ENCODE data around the gene PLAC1.
A peak's percentile ranks its signal among the peaks of the same experiment; 100 is the strongest.

The PLAC1 gene

DNA sequence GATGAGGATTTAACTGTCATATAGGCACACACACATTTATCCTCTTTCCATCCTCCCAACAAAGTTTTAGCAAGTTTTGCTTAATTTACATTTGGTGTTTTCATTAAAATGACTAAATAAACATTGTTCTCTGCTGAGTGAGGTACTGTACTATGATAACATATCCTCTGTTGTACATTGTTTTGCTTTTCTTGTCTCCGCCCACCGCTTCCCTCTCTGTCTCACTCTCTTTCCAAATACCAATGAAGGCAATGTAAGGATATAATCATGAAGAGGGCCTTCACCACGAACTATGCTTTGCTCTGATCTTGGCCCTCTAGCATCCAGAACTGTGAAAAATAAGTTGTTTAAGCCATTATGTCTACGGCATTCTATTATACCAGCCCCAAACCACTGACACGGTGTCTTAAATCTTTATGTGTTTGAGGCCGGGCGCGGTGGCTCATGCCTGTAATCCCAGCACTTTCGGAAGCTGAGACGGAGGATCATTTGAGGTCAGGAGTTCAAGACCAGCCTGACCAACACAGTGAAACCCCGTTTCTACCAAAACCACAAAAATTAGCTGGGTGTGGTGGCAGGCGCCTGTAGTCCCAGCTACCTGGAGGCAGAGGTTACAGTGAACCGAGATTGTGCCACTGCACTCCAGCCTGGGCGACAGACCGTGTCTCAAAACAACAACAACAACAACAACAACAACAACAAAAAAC lies 133.0 kb downstream of the PLAC1 start:
- Histone ChIP-seq H3K4me3 (ENCODE audit: control insufficient read depth in 1 of 7, extremely low read depth in 1 of 7, insufficient read depth in 4 of 7, low read depth in 2 of 7, low read length in 6 of 7) (no peak overlapping the region), H3K27me3 (replicated peaks in 2 of 5; ENCODE audit: control insufficient read depth in 4 of 5, insufficient read depth in 5 of 5, low read length in 4 of 5) (no peaks in the 10 kb centered on the region), H3K27ac (ENCODE audit: insufficient read depth in 1 of 2, low read depth in 1 of 2, low read length in 2 of 2, poor library complexity in 1 of 2, severe bottlenecking in 2 of 2) (no peak overlapping the region), H3K9me3 (ENCODE audit: control extremely low read depth in 1 of 5, control insufficient read depth in 4 of 5, insufficient read depth in 2 of 5, low read depth in 1 of 5, low read length in 4 of 5) (no peaks in the 10 kb centered on the region), H3K36me3 (ENCODE audit: control insufficient read depth in 4 of 4, insufficient read depth in 4 of 4, low read length in 3 of 4) (no peaks in the 10 kb centered on the region), H3K4me1 (ENCODE audit: control extremely low read depth in 1 of 4, control insufficient read depth in 4 of 4, insufficient read depth in 4 of 4, low read length in 3 of 4) (peaks cover 0 to 9% (median 4%) of the 10 kb centered on the region in 4 experiments)
- DNase-seq: no peak
- CTCF ChIA-PET: interaction anchor here (0.6 kb wide), 1 partner anchor 262 kb away, joined by 4 read pairs; no protein-coding TSS in a partner anchor
- WGBS (ENCODE audit: insufficient coverage): 84% methylated on average over 8 of the region's 15 CpGs
- POLR2A ChIA-PET: no interaction called here

DNA sequence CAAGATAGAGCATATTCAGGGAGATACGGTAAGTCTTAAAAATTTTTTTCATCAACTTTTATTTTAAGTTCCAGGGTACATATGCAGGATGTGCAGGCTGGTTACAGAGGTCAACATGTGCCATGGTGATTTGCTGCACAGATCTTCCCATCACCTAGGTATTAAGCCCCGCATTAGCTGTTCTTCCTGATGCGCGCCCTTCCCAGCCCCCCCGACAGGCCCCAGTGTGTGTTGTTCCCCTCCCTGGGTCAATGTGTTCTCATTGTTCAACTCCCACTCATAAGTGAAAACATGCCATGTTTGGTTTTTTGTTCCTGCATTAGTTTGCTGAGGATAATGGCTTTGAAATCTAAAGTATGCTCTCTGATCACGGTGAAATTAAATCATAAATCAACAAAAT lies 134.1 kb downstream of the PLAC1 start:
- ChIA-PET CTCF (no interaction called here), POLR2A (no interaction called here)
- Histone ChIP-seq H3K27ac (ENCODE audit: insufficient read depth in 1 of 2, low read depth in 1 of 2, low read length in 2 of 2, poor library complexity in 1 of 2, severe bottlenecking in 2 of 2) (no peak overlapping the region), H3K4me1 (ENCODE audit: control extremely low read depth in 1 of 4, control insufficient read depth in 4 of 4, insufficient read depth in 4 of 4, low read length in 3 of 4) (peaks cover 0 to 9% (median 4%) of the 10 kb centered on the region in 4 experiments), H3K36me3 (ENCODE audit: control insufficient read depth in 4 of 4, insufficient read depth in 4 of 4, low read length in 3 of 4) (no peaks in the 10 kb centered on the region), H3K27me3 (replicated peaks in 2 of 5; ENCODE audit: control insufficient read depth in 4 of 5, insufficient read depth in 5 of 5, low read length in 4 of 5) (no peaks in the 10 kb centered on the region), H3K4me3 (ENCODE audit: control insufficient read depth in 1 of 7, extremely low read depth in 1 of 7, insufficient read depth in 4 of 7, low read depth in 2 of 7, low read length in 6 of 7) (no peak overlapping the region), H3K9me3 (ENCODE audit: control extremely low read depth in 1 of 5, control insufficient read depth in 4 of 5, insufficient read depth in 2 of 5, low read depth in 1 of 5, low read length in 4 of 5) (no peaks in the 10 kb centered on the region)
- no peak for DNase-seq
- 100% methylated on average over 4 of the region's 6 CpGs for WGBS (ENCODE audit: insufficient coverage)

DNA sequence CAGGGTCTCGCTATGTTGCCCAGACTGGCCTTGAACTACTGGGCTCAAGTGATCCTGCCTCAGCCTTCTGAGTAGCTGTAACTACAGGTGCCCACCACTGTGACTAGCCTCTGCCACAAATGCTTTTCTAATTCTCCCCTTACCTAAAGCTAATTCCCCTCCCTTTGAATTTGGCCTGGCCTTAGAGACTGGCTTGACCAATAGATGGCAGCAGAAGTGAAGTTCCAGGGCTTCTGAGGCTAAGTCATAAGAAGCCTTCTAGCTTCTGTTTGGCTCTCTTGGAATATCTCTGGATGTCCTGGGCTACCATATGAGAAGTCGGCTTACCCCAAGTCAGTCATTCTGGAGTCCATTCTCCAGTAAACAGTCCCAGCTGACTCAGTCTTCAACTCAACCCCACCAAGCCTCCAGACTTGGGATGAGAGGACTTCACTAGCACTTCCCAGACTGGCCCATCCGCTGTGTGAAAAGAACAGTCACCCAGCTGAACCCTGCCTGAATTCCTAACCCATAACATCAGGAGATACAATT lies 137.3 kb downstream of the PLAC1 start:
- WGBS (ENCODE audit: insufficient coverage): 67% methylated on average over 1 of the region's 3 CpGs
- POLR2A ChIA-PET: no interaction called here
- Histone ChIP-seq H3K9me3 (ENCODE audit: control extremely low read depth in 1 of 5, control insufficient read depth in 4 of 5, insufficient read depth in 2 of 5, low read depth in 1 of 5, low read length in 4 of 5) (no peaks in the 10 kb centered on the region), H3K4me3 (ENCODE audit: control insufficient read depth in 1 of 7, extremely low read depth in 1 of 7, insufficient read depth in 4 of 7, low read depth in 2 of 7, low read length in 6 of 7) (no peak overlapping the region), H3K4me1 (ENCODE audit: control extremely low read depth in 1 of 4, control insufficient read depth in 4 of 4, insufficient read depth in 4 of 4, low read length in 3 of 4) (peaks cover 0 to 9% (median 4%) of the 10 kb centered on the region in 4 experiments), H3K36me3 (ENCODE audit: control insufficient read depth in 4 of 4, insufficient read depth in 4 of 4, low read length in 3 of 4) (no peaks in the 10 kb centered on the region), H3K27ac (ENCODE audit: insufficient read depth in 1 of 2, low read depth in 1 of 2, low read length in 2 of 2, poor library complexity in 1 of 2, severe bottlenecking in 2 of 2) (no peak overlapping the region), H3K27me3 (replicated peaks in 2 of 5; ENCODE audit: control insufficient read depth in 4 of 5, insufficient read depth in 5 of 5, low read length in 4 of 5) (no peaks in the 10 kb centered on the region)
- CTCF ChIA-PET: interaction anchor here (0.8 to 4.1 kb wide), 16 partner anchors 18 to 272 kb away, joined by 3 to 24 read pairs (median 4); no protein-coding TSS in a partner anchor
- DNase-seq: peak; percentile 65 to 81 (median 79)
